ENCODE measurements around the gene NINJ1. TPM values are rescaled to one million over a fixed set of nuclear protein-coding genes. Genes with fewer than 3 reads are reported as not detected.
A peak's percentile ranks its signal among the peaks of the same experiment; 100 is the strongest.
"Not testable (repeated sequence)": the region's sequence is repeated elsewhere in the genome, so short reads cannot be mapped to it uniquely, and the experiment has no call there.

Gene NINJ1
- total RNA-seq, 2 experiments from 2014 or later = 31.1 to 54.9 TPM

DNA sequence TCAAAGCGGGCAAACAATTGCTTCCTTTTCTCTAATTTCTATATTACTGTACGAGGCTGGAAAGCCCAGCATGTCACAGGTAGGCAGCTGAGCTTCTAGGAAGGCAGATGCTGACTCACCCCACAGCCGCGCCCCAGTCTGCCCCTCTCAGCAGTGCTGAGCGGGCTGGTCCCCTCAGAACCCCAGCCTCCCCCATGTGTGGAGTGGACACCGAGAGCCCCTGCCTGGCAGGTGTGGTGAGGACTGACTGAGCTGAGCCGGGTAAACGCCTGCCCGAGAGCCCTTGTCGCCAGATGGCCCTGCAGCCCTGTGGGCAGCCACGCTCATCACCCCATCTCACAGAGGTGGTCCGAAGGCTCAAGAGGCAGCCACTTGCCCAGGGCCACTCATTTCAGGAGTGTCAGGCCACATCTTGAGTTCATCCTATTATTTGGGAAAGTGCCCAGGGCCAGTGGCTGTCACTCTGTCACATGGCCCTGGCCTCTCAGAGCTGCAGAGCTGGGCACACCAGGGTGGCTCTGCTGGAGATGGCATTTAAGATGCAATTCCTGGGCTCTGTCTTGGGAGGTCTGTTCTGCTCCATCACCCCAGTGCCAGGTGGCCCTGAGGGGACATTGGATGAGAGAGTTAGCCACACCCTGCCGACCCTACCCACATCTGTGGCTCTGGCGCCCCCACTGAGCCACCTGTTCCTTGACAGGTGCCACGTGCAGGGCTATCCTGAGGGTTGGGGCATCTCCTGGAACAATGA lies 25.6 kb downstream of the NINJ1 start:
- H3K4me3 Mint-ChIP-seq = no peak overlapping the region
- peak overlapping the region; percentile 49 for H3K27ac Mint-ChIP-seq
- ATAC-seq (peak; percentile 87), DNase-seq (peak; percentile 69)
- peaks cover 10% of the 10 kb centered on the region for H3K9me3 Mint-ChIP-seq (ENCODE audit: low read depth)
- H3K36me3 Mint-ChIP-seq = peaks cover 37% of the 10 kb centered on the region
- CTCF ChIA-PET = interaction anchor here (0.7 to 5.7 kb wide), 45 partner anchors 11 to 458 kb away, joined by 3 to 63 read pairs (median 4); partner anchors contain the start of genes CARD19 and NINJ1
- peaks cover 46% of the 10 kb centered on the region for H3K4me1 Mint-ChIP-seq
- H3K27me3 Mint-ChIP-seq = no peaks in the 10 kb centered on the region

DNA sequence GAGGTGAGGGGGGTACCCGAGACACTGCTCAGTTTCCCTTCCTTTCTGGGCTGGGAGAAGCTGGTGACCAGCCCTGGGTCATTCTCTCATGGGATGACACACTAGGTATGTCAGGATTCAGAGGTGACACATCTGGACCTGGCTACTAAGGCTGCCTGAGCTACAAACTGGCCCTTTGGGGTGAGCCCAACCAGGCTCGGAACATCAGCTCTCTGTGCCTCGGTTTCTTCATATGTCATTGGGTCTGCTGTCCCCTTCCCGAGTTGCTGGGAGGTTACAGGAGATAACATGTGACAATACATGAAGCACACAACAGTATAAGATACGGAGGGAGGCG lies 26.3 kb downstream of the NINJ1 start:
- peak overlapping the region; percentile 49 for H3K27ac Mint-ChIP-seq

GRCh38 chr9:93107151-93107824 lies 26.8 kb downstream of the NINJ1 start:
- no peak overlapping the region for H3K4me3 Mint-ChIP-seq
- DNase-seq = no peak
- CTCF ChIA-PET = interaction anchor here (0.6 to 5.7 kb wide), 12 partner anchors 10 to 459 kb away, joined by 3 to 63 read pairs (median 11); partner anchors contain the start of genes CARD19 and NINJ1
- H3K36me3 Mint-ChIP-seq = peaks cover 45% of the 10 kb centered on the region
- ATAC-seq = no peak
- H3K27ac Mint-ChIP-seq = peak overlapping the region; percentile 49
- peaks cover 14% of the 10 kb centered on the region for H3K9me3 Mint-ChIP-seq (ENCODE audit: low read depth)
- peaks cover 53% of the 10 kb centered on the region for H3K4me1 Mint-ChIP-seq
- H3K27me3 Mint-ChIP-seq = no peaks in the 10 kb centered on the region

More for the DNA sequence above, 26.3 kb downstream of the NINJ1 start:
- Mint-ChIP-seq H3K4me1 (peaks cover 50% of the 10 kb centered on the region), H3K27me3 (no peaks in the 10 kb centered on the region), H3K36me3 (peaks cover 41% of the 10 kb centered on the region), H3K4me3 (no peak overlapping the region), H3K9me3 (ENCODE audit: low read depth) (peaks cover 12% of the 10 kb centered on the region)
- DNase-seq = no peak
- no peak for ATAC-seq
- CTCF ChIA-PET = interaction anchor here (0.6 to 5.7 kb wide), 12 partner anchors 11 to 459 kb away, joined by 3 to 63 read pairs (median 11); partner anchors contain the start of genes CARD19 and NINJ1

DNA sequence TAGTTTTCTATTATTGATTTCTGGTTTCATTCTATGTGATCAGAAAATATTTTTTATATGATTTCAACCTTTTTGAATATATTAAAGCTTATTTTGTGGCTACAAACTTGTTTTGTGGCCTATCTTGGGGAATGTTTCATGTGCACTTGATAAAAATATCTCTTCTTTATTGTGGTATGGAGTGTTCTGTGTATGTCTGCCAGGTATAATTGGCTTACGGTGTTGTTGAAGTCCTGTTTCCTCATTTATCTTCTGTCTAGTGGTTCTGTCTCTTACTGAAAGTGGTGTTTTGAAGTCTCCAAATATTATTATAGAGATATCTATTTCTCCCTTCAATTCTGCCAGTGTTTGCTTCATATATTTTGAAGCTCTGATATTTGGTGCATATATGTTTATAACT lies 28.4 kb downstream of the NINJ1 start:
- H3K27ac Mint-ChIP-seq = no peak overlapping the region
- peaks cover 57% of the 10 kb centered on the region for H3K4me1 Mint-ChIP-seq
- H3K27me3 Mint-ChIP-seq = no peaks in the 10 kb centered on the region
- no peak for DNase-seq
- H3K9me3 Mint-ChIP-seq (ENCODE audit: low read depth) = peaks cover 16% of the 10 kb centered on the region
- H3K36me3 Mint-ChIP-seq = peaks cover 52% of the 10 kb centered on the region
- no peak overlapping the region for H3K4me3 Mint-ChIP-seq
- ATAC-seq = no peak
- CTCF ChIA-PET = interaction anchor here (0.8 to 1.1 kb wide), 2 partner anchors 13 to 15 kb away, joined by 3 read pairs; no protein-coding TSS in a partner anchor

DNA sequence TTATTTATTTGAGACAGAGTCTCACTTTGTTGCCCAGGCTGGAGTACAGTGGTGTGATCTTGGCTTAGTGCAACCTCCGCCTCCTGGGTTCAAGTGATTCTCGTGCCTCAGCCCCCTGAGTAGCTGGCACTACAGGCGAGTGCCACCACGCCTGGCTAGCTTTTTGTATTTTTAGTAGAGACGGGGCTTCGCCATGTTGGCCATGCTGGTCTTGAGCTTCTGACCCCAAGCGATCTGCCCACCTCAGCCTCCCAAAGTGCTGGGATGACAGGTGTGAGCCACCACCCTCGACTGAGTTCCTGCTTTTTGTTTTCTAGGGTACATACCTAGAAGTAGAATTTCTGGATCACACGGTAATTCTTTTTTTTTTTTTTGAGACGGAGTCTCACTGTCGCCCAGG lies 33.0 kb downstream of the NINJ1 start:
- not testable (repeated sequence) for ATAC-seq, DNase-seq, H3K27me3 Mint-ChIP-seq, H3K27ac Mint-ChIP-seq, H3K4me3 Mint-ChIP-seq
- Mint-ChIP-seq H3K9me3 (ENCODE audit: low read depth) (peaks cover 16% of the 10 kb centered on the region), H3K36me3 (peaks cover 49% of the 10 kb centered on the region), H3K4me1 (peaks cover 59% of the 10 kb centered on the region)
- CTCF ChIA-PET = interaction anchor here (0.9 to 1.0 kb wide), 2 partner anchors 19 to 98 kb away, joined by 3 to 4 read pairs; no protein-coding TSS in a partner anchor

- H3K27me3 Mint-ChIP-seq = no peaks in the 10 kb centered on the region
- H3K36me3 Mint-ChIP-seq = peaks cover 44% of the 10 kb centered on the region
- CTCF ChIA-PET = no interaction called here
- H3K9me3 Mint-ChIP-seq (ENCODE audit: low read depth) = peaks cover 14% of the 10 kb centered on the region
- no peak overlapping the region for H3K27ac Mint-ChIP-seq
- H3K4me3 Mint-ChIP-seq = no peak overlapping the region
- ATAC-seq = no peak
- peaks cover 54% of the 10 kb centered on the region for H3K4me1 Mint-ChIP-seq
- DNase-seq = no peak
Observed at GRCh38 chr9:93100276-93100636, 33.8 kb downstream of the NINJ1 start.

GRCh38 chr9:93099551-93100275 lies 34.3 kb downstream of the NINJ1 start:
- Mint-ChIP-seq H3K4me3 (peak overlapping the region; percentile 88), H3K27ac (peak overlapping the region; percentile 88), H3K9me3 (ENCODE audit: low read depth) (peaks cover 14% of the 10 kb centered on the region), H3K4me1 (peaks cover 57% of the 10 kb centered on the region), H3K36me3 (peaks cover 38% of the 10 kb centered on the region), H3K27me3 (no peaks in the 10 kb centered on the region)
- DNase-seq (no peak), ATAC-seq (no peak)
- CTCF ChIA-PET = interaction anchor here (1.0 to 5.4 kb wide), 4 partner anchors 9 to 136 kb away, joined by 3 to 52 read pairs (median 6); no protein-coding TSS in a partner anchor

DNA sequence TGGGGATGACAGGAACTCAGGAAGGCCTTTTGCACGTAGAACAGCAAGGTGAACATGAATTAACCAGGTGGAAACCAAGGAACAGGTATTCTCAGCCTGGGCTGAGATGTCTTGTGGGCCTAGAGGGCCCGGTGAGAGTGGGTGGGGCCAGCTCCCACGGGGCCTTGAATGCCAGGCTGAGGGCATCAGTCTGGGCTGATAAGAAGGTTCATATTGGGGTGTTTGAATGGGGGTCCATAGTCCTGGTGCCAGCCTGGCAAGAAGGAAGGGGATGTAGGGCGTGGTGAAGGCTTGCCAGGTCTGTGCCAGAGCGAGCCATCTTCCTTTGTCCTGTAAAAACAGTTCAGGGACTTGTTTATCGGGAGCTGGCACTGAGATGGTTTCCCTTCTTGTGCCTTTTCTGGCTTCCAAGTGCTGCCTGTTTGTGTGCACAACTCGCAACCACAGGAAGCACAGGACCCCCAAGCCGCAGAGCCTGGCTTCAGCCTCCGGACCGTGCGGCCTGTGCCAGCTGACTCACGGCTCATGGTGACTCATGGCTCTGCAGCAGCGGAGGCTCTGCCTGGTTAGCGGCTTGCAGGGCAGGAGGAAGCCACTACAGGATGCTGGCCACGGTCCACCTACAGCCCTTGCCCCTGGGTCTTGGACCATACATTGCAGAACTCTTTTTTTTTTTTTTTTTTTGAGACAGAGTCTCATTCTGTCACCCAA lies 35.7 kb downstream of the NINJ1 start:
- peaks cover 63% of the 10 kb centered on the region for H3K4me1 Mint-ChIP-seq
- H3K9me3 Mint-ChIP-seq (ENCODE audit: low read depth) = peaks cover 5% of the 10 kb centered on the region
- peak overlapping the region; percentile 88 for H3K4me3 Mint-ChIP-seq
- peak; percentile 4 for ATAC-seq
- DNase-seq = peak; percentile 90
- H3K36me3 Mint-ChIP-seq = peaks cover 27% of the 10 kb centered on the region
- H3K27ac Mint-ChIP-seq = peak overlapping the region; percentile 88
- no peaks in the 10 kb centered on the region for H3K27me3 Mint-ChIP-seq
- CTCF ChIA-PET = interaction anchor here (0.8 to 5.4 kb wide), 8 partner anchors 10 to 134 kb away, joined by 3 to 52 read pairs (median 4); no protein-coding TSS in a partner anchor

GRCh38 chr9:93097511-93098201 lies 36.4 kb downstream of the NINJ1 start:
- H3K27ac Mint-ChIP-seq = peak overlapping the region; percentile 88
- no peak for ATAC-seq
- peaks cover 25% of the 10 kb centered on the region for H3K36me3 Mint-ChIP-seq
- H3K4me1 Mint-ChIP-seq = peaks cover 67% of the 10 kb centered on the region
- peak overlapping the region; percentile 88 for H3K4me3 Mint-ChIP-seq
- H3K9me3 Mint-ChIP-seq (ENCODE audit: low read depth) = peaks cover 4% of the 10 kb centered on the region
- CTCF ChIA-PET = interaction anchor here (0.8 to 5.4 kb wide), 10 partner anchors 11 to 143 kb away, joined by 3 to 52 read pairs (median 4); no protein-coding TSS in a partner anchor
- no peaks in the 10 kb centered on the region for H3K27me3 Mint-ChIP-seq
- DNase-seq = no peak

DNA sequence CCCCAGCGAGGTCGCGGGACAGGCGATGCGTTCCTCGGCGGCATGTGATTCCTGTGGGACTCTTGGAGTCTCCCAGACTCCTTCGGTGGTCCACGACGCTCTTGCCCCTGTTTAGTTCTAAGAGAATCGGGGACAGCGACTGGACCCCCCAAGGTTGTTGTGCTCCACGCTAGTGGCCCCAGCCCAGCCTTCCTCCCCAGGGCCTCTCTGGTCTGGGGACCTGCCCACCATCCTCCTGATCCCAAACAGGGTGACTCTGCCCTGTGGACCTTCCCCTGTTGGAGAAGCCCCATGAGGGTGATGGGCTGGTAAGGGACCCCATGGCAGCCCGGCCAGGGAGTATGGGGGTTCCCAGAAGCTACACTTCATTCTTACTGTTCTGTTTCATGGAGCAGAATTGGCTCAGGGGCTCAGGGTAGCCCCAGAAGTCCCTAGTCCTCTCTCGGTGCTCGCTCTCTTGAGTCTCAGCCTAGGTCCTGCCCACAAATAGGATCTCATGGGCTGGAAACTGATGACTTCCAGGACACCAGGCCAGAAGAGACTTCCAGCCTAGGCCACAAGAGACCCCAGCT lies 37.2 kb downstream of the NINJ1 start:
- H3K9me3 Mint-ChIP-seq (ENCODE audit: low read depth) = peaks cover 7% of the 10 kb centered on the region
- no peaks in the 10 kb centered on the region for H3K27me3 Mint-ChIP-seq
- H3K36me3 Mint-ChIP-seq = peaks cover 27% of the 10 kb centered on the region
- peak overlapping the region; percentile 88 for H3K4me3 Mint-ChIP-seq
- DNase-seq (no peak), ATAC-seq (no peak)
- CTCF ChIA-PET = interaction anchor here (0.9 to 5.4 kb wide), 7 partner anchors 11 to 143 kb away, joined by 3 to 52 read pairs (median 4); no protein-coding TSS in a partner anchor
- peaks cover 69% of the 10 kb centered on the region for H3K4me1 Mint-ChIP-seq
- peak overlapping the region; percentile 88 for H3K27ac Mint-ChIP-seq

DNA sequence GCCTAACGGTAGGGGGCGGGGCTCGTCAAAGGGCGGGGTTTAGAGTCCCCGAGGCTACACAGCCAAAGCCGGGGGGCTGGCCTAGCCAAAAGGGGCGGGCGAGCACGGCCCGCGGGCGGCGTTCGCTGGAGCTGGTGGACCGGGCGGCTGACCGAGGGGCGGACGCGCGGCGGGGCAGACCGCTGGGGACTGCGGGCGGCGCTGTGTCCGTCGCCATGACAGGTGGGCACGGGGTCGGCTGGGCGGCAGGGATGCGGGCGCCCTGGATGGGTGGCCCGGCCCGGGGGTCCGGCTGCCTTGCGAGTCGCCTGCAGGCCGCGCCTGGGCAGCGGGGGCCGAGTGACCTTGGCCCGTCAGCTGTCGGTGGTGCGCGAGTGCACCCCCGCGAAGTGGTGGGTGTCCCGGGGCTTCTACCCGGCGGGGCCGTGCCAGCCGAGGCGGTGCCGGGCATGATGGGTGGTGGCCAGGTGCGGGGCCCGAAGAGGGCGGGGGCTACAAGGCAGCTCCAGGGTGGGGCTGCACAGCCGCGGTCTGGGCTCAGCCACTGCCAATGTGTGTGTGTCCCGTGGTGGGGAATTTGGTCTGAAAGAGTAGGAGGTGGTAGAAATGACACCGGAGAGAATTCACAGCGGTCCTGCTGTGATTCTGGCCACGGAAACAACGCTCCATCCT lies 37.8 kb downstream of the NINJ1 start, which contains the start of gene CARD19:
Gene CARD19 (plus strand): TSS at position 87 of the 672 bp plus-strand sequence. CDS start 129 bp downstream, at position 216.
- peak within 1 kb of the TSS; percentile 100 for H3K27ac Mint-ChIP-seq
- peaks cover 75% of the 10 kb centered on the region for H3K4me1 Mint-ChIP-seq
- peaks cover 29% of the 10 kb centered on the region for H3K36me3 Mint-ChIP-seq
- peaks cover 10% of the 10 kb centered on the region for H3K9me3 Mint-ChIP-seq (ENCODE audit: low read depth)
- CTCF ChIA-PET = interaction anchor here (0.9 to 5.4 kb wide), 9 partner anchors 12 to 470 kb away, joined by 3 to 52 read pairs (median 4); no protein-coding TSS in a partner anchor
- ATAC-seq (peak; percentile 11), DNase-seq (peak; percentile 73)
- no peaks in the 10 kb centered on the region for H3K27me3 Mint-ChIP-seq
- peak within 1 kb of the TSS; percentile 88 for H3K4me3 Mint-ChIP-seq
